Activated T-helper 17 cell treated with anti-CD3 and anti-CD28 coated beads, Interleukin-2, amount 50 U/mL, for 72 hours (primary cell): ENCODE data around the gene FBXO27. TPM values are rescaled to one million over a fixed set of nuclear protein-coding genes. Genes with fewer than 3 reads are reported as not detected.
"Not testable (repeated sequence)": the region's sequence is repeated elsewhere in the genome, so short reads cannot be mapped to it uniquely, and the experiment has no call there.

ENCODE experiments used
- ATAC-seq: fragments of 150-1000 bp; cut with Tn5 transposase; replicated peaks from 2 replicates; pipeline ENCODE4 v1.10.0; 2021; ENCODE audit warnings: mild to moderate bottlenecking, moderate library complexity
- H3K27ac Mint-ChIP-seq: one replicate; pipeline ENCODE4 v1.8.0; 2022; ENCODE audit warnings: mixed read lengths
- H3K27me3 Mint-ChIP-seq: one replicate; pipeline ENCODE4 v1.8.0; 2022; ENCODE audit warnings: mixed read lengths
- H3K36me3 Mint-ChIP-seq: one replicate; pipeline ENCODE4 v1.8.0; 2022; ENCODE audit warnings: low read depth, mild to moderate bottlenecking, mixed read lengths
- H3K4me1 Mint-ChIP-seq: one replicate; pipeline ENCODE4 v1.8.0; 2022; ENCODE audit warnings: mixed read lengths
- H3K4me3 Mint-ChIP-seq: one replicate; pipeline ENCODE4 v1.8.0; 2022; ENCODE audit warnings: mild to moderate bottlenecking, mixed read lengths
- H3K9me3 Mint-ChIP-seq: one replicate; pipeline ENCODE4 v1.8.0; 2022; ENCODE audit warnings: mixed read lengths
- total RNA-seq, 2 donors: library from RNA; stranded (reverse); gene quantifications; one replicate each; pipeline ENCODE4 v1.2.3, GENCODE V29; 2022

The FBXO27 gene, protein sequence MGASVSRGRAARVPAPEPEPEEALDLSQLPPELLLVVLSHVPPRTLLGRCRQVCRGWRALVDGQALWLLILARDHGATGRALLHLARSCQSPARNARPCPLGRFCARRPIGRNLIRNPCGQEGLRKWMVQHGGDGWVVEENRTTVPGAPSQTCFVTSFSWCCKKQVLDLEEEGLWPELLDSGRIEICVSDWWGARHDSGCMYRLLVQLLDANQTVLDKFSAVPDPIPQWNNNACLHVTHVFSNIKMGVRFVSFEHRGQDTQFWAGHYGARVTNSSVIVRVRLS
- under 1 TPM; 0.43 to 0.66 TPM for total RNA-seq

DNA sequence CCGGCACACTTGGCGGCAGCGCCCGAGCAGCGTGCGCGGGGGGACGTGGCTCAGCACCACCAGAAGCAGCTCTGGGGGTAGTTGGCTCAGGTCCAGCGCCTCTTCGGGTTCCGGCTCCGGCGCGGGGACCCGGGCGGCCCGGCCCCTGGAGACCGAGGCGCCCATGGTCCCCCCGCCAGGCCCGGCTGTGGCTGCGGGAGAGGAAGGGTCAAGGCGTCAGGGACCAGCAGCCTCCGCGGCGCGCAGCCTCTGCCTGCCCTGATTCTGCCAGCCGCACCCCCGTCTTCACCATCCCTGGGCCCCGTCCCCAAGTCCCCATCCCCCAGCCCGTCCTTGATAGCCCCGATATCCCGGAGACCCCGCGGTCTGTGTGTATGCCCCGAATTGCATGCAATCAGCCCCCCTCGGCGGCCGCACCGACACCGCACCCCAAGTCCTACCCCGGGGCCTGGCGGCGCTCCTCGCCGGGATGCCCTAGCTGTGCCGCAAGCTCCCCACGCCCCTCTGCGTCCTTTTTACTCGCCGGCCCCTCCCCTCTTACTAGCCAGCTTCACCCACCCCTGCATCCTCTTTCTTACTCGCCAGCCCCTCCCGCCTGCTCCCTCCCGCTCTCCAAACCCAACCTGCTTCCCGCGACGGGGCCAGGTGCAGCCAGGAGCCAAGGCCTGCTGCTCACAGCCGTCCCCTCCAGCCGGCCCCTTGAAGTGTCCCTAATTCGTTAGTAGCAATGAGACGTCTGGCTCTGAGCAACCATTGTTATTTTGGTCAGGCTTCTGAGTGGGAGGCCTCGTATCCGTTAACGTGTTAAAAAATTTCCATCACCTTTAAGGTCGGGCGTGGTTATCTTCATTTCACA lies at the start of gene FBXO27:
FBXO27 (minus strand) TSS at position 487 of the 856 bp plus-strand sequence; CDS start at position 165, 322 bp downstream.
- no peak for ATAC-seq
- Mint-ChIP-seq H3K27ac (no peak within 1 kb of the TSS), H3K9me3 (no peaks in the 10 kb centered on the region), H3K36me3 (no peaks in the 10 kb centered on the region), H3K4me3 (peak within 1 kb of the TSS; percentile 47), H3K4me1 (no peaks in the 10 kb centered on the region), H3K27me3 (peaks cover 6% of the 10 kb centered on the region)

DNA sequence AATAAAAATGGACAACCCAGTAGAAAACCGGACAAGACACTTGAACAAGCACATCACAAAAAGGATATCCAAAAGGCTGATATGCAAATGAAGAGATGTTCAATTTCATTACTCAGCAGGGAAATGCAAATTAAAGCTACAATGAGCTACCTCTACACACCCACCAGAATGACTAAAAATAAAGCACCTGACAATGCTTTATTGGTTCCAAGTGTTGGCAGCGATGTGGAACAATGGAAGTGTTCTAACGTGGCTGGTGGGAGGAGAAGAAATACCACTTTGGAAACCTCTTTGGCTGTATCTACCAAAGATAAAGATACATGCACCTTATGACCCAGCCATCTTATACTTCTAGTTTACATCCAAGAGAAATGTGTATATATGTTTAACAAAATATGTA lies 48.1 kb upstream of the FBXO27 start:
- H3K27ac Mint-ChIP-seq: no peak overlapping the region

DNA sequence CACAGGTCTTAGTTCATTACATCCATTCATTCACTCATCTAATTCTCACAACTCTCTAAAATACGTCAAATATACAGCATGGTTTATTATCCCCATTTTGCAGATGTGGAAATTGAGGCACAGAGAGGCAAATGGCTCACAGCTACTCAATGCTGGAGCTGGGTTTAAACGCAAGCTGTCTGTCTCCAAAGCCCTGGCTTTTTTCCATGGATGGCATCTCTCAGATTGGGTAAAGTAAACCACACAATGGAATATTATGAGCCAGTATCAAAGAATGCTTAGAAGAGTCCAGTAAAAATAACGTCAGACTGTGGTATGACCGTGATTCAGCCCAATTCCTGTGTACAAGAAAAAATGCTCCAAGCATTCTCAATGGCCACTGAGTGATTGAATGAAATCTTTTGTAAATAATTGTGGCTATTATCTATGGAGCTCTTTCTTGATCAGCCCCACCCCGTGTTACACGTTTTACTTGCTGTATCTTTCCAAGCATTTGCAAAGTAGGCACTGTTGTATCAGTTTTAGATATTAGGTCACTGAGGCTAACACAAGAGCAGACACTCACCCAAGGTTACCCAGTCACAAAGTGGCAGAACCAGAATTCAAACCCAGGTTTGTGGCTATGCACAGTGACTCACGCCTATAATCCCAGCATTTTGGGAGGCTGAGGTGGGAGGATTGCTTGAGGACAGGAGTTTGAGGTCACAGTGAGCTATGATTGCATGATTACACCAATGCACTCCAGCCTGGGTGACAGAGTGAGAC lies 46.3 kb upstream of the FBXO27 start:
- no peak overlapping the region for H3K27ac Mint-ChIP-seq
- peaks cover 15% of the 10 kb centered on the region for H3K27me3 Mint-ChIP-seq
- H3K36me3 Mint-ChIP-seq: no peaks in the 10 kb centered on the region
- H3K4me3 Mint-ChIP-seq: no peak overlapping the region
- ATAC-seq: no peak
- H3K9me3 Mint-ChIP-seq: no peaks in the 10 kb centered on the region
- H3K4me1 Mint-ChIP-seq: peaks cover 12% of the 10 kb centered on the region

More for the DNA sequence above, 48.1 kb upstream of the FBXO27 start:
- Mint-ChIP-seq H3K9me3 (no peaks in the 10 kb centered on the region), H3K4me1 (peaks cover 8% of the 10 kb centered on the region), H3K4me3 (no peak overlapping the region), H3K36me3 (no peaks in the 10 kb centered on the region), H3K27me3 (peaks cover 22% of the 10 kb centered on the region)
- ATAC-seq: no peak

DNA sequence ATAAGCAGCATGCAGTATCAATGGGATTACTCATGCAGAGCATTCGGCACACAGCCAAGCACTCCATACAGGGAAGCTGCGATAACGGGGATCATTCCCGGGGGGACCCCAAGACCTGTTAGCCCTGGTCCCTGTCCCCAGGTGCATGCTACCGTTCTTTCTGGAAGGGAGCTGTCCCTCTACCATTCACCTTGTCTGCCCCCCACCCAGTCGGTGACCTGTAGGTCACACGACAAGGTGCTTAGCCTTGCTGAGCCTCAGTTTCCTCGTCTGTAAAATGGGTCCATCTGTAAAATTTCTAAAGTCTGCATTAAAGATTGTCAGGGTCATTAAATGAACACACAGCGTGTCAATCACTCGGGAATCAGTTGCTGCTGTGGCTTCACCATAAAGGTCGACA lies 45.0 kb upstream of the FBXO27 start:
- H3K4me1 Mint-ChIP-seq: peaks cover 8% of the 10 kb centered on the region
- no peaks in the 10 kb centered on the region for H3K9me3 Mint-ChIP-seq
- H3K36me3 Mint-ChIP-seq: no peaks in the 10 kb centered on the region
- H3K27ac Mint-ChIP-seq: no peak overlapping the region
- H3K27me3 Mint-ChIP-seq: peaks cover 4% of the 10 kb centered on the region
- no peak overlapping the region for H3K4me3 Mint-ChIP-seq
- ATAC-seq: no peak

DNA sequence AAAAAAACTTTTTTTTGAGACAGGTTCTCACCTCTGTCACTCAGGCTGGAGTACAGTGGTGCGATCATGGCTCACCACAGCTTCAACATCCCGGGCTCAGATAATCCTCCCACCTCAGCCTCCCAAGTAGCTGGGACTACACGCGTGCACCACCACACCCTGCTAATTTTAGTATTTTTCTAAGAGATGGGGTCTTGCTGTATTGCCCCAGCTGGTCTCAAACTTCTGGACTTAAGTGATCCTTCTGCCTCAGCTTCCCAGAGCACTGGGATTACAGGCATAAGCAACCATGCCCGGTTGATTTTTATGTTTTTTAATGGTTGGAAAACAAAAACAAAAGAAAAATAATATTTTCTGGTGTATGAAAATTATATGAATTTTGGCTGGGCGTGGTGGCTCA lies 42.6 kb upstream of the FBXO27 start:
- no peaks in the 10 kb centered on the region for H3K9me3 Mint-ChIP-seq
- ATAC-seq: no peak
- H3K4me3 Mint-ChIP-seq: no peak overlapping the region
- no peak overlapping the region for H3K27ac Mint-ChIP-seq
- H3K36me3 Mint-ChIP-seq: no peaks in the 10 kb centered on the region
- peaks cover 11% of the 10 kb centered on the region for H3K4me1 Mint-ChIP-seq
- no peaks in the 10 kb centered on the region for H3K27me3 Mint-ChIP-seq

DNA sequence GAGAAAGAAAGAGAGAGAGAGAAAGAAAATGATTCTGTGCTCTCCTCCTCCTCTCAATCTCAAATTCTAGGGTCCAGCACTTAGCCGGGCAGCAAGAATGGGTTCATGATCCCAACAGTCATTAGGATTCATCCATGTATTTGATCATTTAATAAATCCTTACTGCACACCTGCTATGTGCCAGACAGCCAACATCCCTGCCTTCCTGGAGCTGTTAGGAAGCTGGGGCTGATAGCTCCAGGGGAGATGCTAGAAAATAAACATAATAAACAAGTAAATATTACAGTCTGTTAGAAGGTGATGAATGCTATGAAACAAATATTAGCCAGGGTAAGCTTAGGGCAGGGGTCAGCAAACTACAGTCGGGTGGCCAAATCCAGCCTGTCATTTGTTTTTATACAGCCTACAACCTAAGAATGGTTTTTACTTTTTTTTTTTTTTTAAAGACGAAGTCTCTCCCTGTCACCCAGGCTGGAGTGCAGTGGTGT lies 41.9 kb upstream of the FBXO27 start:
- H3K9me3 Mint-ChIP-seq: no peaks in the 10 kb centered on the region

DNA sequence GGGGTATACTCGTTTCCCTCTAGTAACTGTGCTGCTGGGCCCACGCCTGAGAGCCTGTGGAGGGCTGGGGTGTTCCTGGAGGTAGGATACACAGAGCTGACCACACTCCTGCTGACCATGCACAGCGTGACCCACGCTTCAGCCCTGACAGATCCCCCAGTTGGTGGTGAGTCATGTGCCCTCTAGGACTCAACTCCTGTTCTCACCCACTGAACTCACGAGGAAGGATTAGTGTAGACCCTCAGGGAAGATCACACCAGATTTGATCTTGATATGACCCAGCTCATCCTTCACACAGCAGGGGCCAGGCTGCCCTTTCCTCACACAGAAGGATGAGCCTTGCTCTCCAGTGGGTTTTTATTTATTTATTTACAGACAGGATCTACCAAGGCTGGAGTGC lies 38.5 kb upstream of the FBXO27 start:
- Mint-ChIP-seq H3K4me1 (peaks cover 11% of the 10 kb centered on the region), H3K27me3 (no peaks in the 10 kb centered on the region), H3K27ac (no peak overlapping the region), H3K36me3 (no peaks in the 10 kb centered on the region), H3K9me3 (no peaks in the 10 kb centered on the region), H3K4me3 (no peak overlapping the region)
- no peak for ATAC-seq

More for the DNA sequence above, 41.9 kb upstream of the FBXO27 start:
- H3K27ac Mint-ChIP-seq: peak overlapping the region; percentile 92
- no peaks in the 10 kb centered on the region for H3K36me3 Mint-ChIP-seq
- peaks cover 11% of the 10 kb centered on the region for H3K4me1 Mint-ChIP-seq
- H3K4me3 Mint-ChIP-seq: peak overlapping the region; percentile 74
- H3K27me3 Mint-ChIP-seq: no peaks in the 10 kb centered on the region
- ATAC-seq: no peak

DNA sequence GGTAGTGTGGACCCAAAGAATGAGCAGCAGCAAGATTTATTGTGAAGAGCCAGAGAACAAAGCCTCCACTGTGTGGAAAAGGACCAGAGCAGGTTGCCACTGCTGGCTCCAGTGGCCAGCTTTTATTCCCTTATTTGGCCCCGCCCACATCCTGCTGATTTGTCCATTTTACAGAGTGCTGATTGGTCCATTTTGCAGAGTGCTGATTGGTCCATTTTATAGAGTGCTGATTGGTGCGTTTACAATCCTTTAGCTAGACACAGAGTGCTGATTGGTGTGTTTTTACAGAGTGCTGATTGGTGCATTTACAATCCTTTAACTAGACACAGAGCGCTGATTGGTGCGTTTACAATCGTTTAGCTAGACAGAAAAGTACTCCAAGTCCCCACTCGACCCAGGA lies 35.9 kb upstream of the FBXO27 start:
- ATAC-seq, H3K27ac Mint-ChIP-seq, H3K27me3 Mint-ChIP-seq, H3K36me3 Mint-ChIP-seq, H3K9me3 Mint-ChIP-seq, H3K4me1 Mint-ChIP-seq, H3K4me3 Mint-ChIP-seq: not testable (repeated sequence)

DNA sequence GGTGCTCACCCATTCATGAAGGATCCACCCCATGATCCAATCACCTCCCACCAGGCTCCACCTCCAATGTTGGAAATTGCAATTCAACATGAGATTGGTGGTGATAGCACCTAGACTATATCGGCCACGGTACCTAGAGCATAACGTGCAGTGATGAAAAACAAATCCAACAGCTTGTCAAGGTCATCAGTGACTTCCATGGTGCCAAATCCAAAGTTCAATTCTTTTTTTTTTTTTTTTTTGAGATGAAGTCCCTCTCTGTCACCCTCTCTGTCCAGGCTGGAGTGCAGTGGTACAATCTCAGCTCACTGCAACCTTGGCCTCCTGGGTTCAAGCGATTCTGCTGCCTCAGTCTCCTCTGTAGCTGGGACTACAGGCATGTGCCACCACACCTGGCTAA lies 34.8 kb upstream of the FBXO27 start:
- Mint-ChIP-seq H3K4me1 (peaks cover 4% of the 10 kb centered on the region), H3K27me3 (no peaks in the 10 kb centered on the region), H3K4me3 (no peak overlapping the region), H3K36me3 (no peaks in the 10 kb centered on the region), H3K27ac (no peak overlapping the region), H3K9me3 (no peaks in the 10 kb centered on the region)
- no peak for ATAC-seq

DNA sequence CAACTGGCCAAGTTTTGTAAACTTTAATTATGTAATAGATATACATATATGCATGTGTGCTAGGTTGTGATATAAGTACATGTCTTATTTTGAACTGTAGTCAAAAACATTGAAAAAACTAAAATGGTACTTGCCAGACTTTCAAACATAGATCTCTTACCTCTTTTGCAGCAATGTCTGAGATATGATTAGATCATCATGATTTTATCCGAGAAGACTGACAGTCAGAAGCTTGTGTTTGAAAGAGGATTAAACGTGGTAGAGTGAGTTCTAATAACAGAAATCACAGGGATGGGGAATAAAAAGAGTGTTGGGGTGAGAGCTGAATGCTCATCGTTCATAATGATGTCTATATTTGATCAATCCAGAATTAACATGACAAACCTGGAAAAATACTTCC lies 33.6 kb upstream of the FBXO27 start:
- ATAC-seq: no peak
- Mint-ChIP-seq H3K9me3 (no peaks in the 10 kb centered on the region), H3K27ac (no peak overlapping the region), H3K4me3 (no peak overlapping the region), H3K27me3 (peaks cover 3% of the 10 kb centered on the region), H3K4me1 (peaks cover 8% of the 10 kb centered on the region), H3K36me3 (no peaks in the 10 kb centered on the region)

DNA sequence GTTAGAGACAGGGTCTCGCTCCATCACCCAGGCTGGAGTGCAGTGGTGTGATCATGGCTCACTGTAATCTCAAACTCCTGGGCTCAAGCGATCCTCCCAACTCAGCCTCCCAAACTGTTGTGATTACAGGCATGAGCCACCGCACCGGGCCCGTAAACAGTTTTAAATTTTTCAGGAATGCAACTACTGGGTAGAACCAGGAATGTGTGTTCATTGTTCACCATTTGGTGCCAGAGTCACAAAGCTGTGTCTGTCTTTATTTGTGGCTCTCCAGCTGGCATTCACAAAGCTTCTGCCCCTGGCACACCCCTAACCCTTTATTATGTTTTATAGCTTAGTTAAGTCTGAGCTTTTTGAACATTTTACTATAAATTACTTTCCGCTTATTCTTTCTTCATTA lies 32.1 kb upstream of the FBXO27 start:
- Mint-ChIP-seq H3K9me3 (no peaks in the 10 kb centered on the region), H3K36me3 (no peaks in the 10 kb centered on the region), H3K4me3 (no peak overlapping the region), H3K27me3 (peaks cover 3% of the 10 kb centered on the region), H3K27ac (no peak overlapping the region), H3K4me1 (peaks cover 5% of the 10 kb centered on the region)
- no peak for ATAC-seq

DNA sequence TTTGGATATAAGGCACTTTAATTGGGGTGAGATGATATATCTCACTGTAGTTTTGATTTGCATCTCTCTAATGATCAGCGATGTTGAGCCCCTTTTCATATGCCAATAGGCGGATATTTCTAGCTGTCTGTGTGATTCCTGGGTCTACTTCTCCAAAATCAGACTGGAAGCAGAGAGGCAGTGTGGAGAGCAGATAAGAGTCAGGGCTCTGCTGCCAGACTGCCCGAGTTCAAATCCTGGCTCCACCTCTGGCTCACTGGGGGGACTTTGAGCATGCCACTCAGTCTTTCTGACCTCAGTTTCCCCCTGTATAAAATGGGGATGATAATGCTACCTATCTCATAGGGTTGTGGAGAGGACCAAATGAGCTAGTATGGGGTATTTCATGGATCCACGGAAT lies 27.8 kb upstream of the FBXO27 start:
- Mint-ChIP-seq H3K27me3 (peaks cover 3% of the 10 kb centered on the region), H3K4me3 (no peak overlapping the region), H3K36me3 (no peaks in the 10 kb centered on the region), H3K9me3 (no peaks in the 10 kb centered on the region), H3K27ac (no peak overlapping the region), H3K4me1 (peaks cover 5% of the 10 kb centered on the region)
- ATAC-seq: no peak

DNA sequence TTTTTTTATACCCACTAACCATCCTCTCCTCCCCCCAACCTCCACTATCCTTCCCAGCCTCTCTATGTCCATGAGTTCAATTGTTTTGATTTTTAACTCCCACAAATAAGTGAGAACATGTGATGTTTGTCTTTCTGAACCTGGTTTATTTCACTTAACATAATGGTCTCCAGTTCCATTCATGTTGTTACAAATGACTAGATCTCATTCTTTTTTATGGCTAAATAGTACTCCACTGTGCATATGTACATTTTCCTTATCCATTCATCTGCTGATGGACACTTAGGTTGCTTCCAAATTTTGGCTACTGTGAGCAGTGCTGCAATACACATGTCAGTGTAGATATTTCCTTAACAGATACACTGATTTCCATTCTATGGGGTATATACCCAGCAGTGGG lies 27.0 kb upstream of the FBXO27 start:
- Mint-ChIP-seq H3K27me3 (peaks cover 3% of the 10 kb centered on the region), H3K36me3 (no peaks in the 10 kb centered on the region), H3K4me3 (no peak overlapping the region), H3K4me1 (peaks cover 5% of the 10 kb centered on the region), H3K27ac (no peak overlapping the region), H3K9me3 (no peaks in the 10 kb centered on the region)
- ATAC-seq: no peak

DNA sequence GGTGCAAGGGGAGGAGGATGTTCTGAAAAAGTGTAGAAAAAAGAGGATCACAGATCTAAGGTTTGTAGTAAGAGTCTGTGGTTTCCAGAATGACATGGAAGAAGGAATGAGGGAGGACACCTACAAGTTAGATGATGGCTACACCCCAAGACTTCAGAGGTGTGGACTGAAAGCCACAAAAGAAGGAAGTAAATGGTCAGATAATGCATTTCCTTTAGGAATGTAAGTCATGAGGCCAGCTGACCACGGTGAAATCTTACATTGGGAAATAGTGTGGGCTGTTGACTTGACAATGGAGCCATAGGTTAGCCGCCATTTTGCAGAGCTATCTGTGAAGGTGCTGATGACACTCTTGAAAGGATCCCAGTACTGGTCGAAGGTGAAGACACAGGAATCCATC lies 25.3 kb upstream of the FBXO27 start:
- H3K4me1 Mint-ChIP-seq: peaks cover 5% of the 10 kb centered on the region
- no peaks in the 10 kb centered on the region for H3K36me3 Mint-ChIP-seq
- no peak overlapping the region for H3K4me3 Mint-ChIP-seq
- H3K9me3 Mint-ChIP-seq: no peaks in the 10 kb centered on the region
- H3K27ac Mint-ChIP-seq: no peak overlapping the region
- peaks cover 3% of the 10 kb centered on the region for H3K27me3 Mint-ChIP-seq
- no peak for ATAC-seq
